ENCODE measurements around the gene CRELD1.
"Not testable (repeated sequence)": the region's sequence is repeated elsewhere in the genome, so short reads cannot be mapped to it uniquely, and the experiment has no call there.

CRELD1 gene

GRCh38 chr3:9896755-9897407 is 36.8 kb upstream of the CRELD1 start:
- not testable (repeated sequence) for H3K9ac ChIP-seq (ENCODE audit: low read length in 2 of 2); H3K27ac ChIP-seq (ENCODE audit: low read length); H3K4me3 ChIP-seq (ENCODE audit: low read length in 2 of 2); H3K9me3 ChIP-seq (ENCODE audit: control insufficient read depth in 2 of 2, low read length in 2 of 2); H3K27me3 ChIP-seq (ENCODE audit: control insufficient read depth in 1 of 2, insufficient read depth in 2 of 2, low read length in 2 of 2)
- peaks cover 19% of the 10 kb centered on the region for H3K4me1 ChIP-seq (ENCODE audit: control insufficient read depth, insufficient read depth, low read length)
- peaks cover 10 to 15% of the 10 kb centered on the region in 2 donors for H3K36me3 ChIP-seq (ENCODE audit: control insufficient read depth in 2 of 2, insufficient read depth in 2 of 2, low read length in 2 of 2)

- H3K4me1 ChIP-seq (ENCODE audit: control insufficient read depth, insufficient read depth, low read length), result peaks cover 20% of the 10 kb centered on the region
- H3K9ac ChIP-seq (ENCODE audit: low read length in 2 of 2), result no peak overlapping the region
- H3K4me3 ChIP-seq (ENCODE audit: low read length in 2 of 2), result no peak overlapping the region
- H3K27ac ChIP-seq (ENCODE audit: low read length), result no peak overlapping the region
- no peaks in the 10 kb centered on the region for H3K27me3 ChIP-seq (ENCODE audit: control insufficient read depth in 1 of 2, insufficient read depth in 2 of 2, low read length in 2 of 2)
- H3K36me3 ChIP-seq (ENCODE audit: control insufficient read depth in 2 of 2, insufficient read depth in 2 of 2, low read length in 2 of 2), result peaks cover 10 to 11% of the 10 kb centered on the region in 2 donors
- no peaks in the 10 kb centered on the region for H3K9me3 ChIP-seq (ENCODE audit: control insufficient read depth in 2 of 2, low read length in 2 of 2)
Measured at GRCh38 chr3:9897408-9898372, 35.9 kb upstream of the CRELD1 start.

GRCh38 chr3:9898467-9899241 is 35.0 kb upstream of the CRELD1 start:
- peaks cover 22% of the 10 kb centered on the region for H3K4me1 ChIP-seq (ENCODE audit: control insufficient read depth, insufficient read depth, low read length)
- no peak overlapping the region for H3K4me3 ChIP-seq (ENCODE audit: low read length in 2 of 2)
- no peaks in the 10 kb centered on the region for H3K9me3 ChIP-seq (ENCODE audit: control insufficient read depth in 2 of 2, low read length in 2 of 2)
- H3K36me3 ChIP-seq (ENCODE audit: control insufficient read depth in 2 of 2, insufficient read depth in 2 of 2, low read length in 2 of 2), result peaks cover 1 to 2% of the 10 kb centered on the region in 2 donors
- peak overlapping the region in 1 of 2 donors; percentile 13 for H3K9ac ChIP-seq (ENCODE audit: low read length in 2 of 2)
- no peak overlapping the region for H3K27ac ChIP-seq (ENCODE audit: low read length)
- no peaks in the 10 kb centered on the region for H3K27me3 ChIP-seq (ENCODE audit: control insufficient read depth in 1 of 2, insufficient read depth in 2 of 2, low read length in 2 of 2)

GRCh38 chr3:9899289-9899791 is 34.3 kb upstream of the CRELD1 start:
- Histone ChIP-seq H3K4me1 (ENCODE audit: control insufficient read depth, insufficient read depth, low read length) (peaks cover 22% of the 10 kb centered on the region), H3K27ac (ENCODE audit: low read length) (no peak overlapping the region), H3K36me3 (ENCODE audit: control insufficient read depth in 2 of 2, insufficient read depth in 2 of 2, low read length in 2 of 2) (no peaks in the 10 kb centered on the region), H3K9me3 (ENCODE audit: control insufficient read depth in 2 of 2, low read length in 2 of 2) (no peaks in the 10 kb centered on the region), H3K9ac (ENCODE audit: low read length in 2 of 2) (no peak overlapping the region), H3K4me3 (ENCODE audit: low read length in 2 of 2) (no peak overlapping the region), H3K27me3 (ENCODE audit: control insufficient read depth in 1 of 2, insufficient read depth in 2 of 2, low read length in 2 of 2) (no peaks in the 10 kb centered on the region)

- not testable (repeated sequence) for H3K9ac ChIP-seq (ENCODE audit: low read length in 2 of 2); H3K27me3 ChIP-seq (ENCODE audit: control insufficient read depth in 1 of 2, insufficient read depth in 2 of 2, low read length in 2 of 2); H3K27ac ChIP-seq (ENCODE audit: low read length); H3K9me3 ChIP-seq (ENCODE audit: control insufficient read depth in 2 of 2, low read length in 2 of 2); H3K36me3 ChIP-seq (ENCODE audit: control insufficient read depth in 2 of 2, insufficient read depth in 2 of 2, low read length in 2 of 2); H3K4me3 ChIP-seq (ENCODE audit: low read length in 2 of 2)
- peaks cover 22% of the 10 kb centered on the region for H3K4me1 ChIP-seq (ENCODE audit: control insufficient read depth, insufficient read depth, low read length)
Measured at GRCh38 chr3:9900965-9901415, 32.6 kb upstream of the CRELD1 start.

GRCh38 chr3:9901967-9902366 is 31.7 kb upstream of the CRELD1 start:
- peaks cover 22% of the 10 kb centered on the region for H3K4me1 ChIP-seq (ENCODE audit: control insufficient read depth, insufficient read depth, low read length)
- no peak overlapping the region for H3K9ac ChIP-seq (ENCODE audit: low read length in 2 of 2)
- no peaks in the 10 kb centered on the region for H3K36me3 ChIP-seq (ENCODE audit: control insufficient read depth in 2 of 2, insufficient read depth in 2 of 2, low read length in 2 of 2)
- H3K27me3 ChIP-seq (ENCODE audit: control insufficient read depth in 1 of 2, insufficient read depth in 2 of 2, low read length in 2 of 2), result no peaks in the 10 kb centered on the region
- no peaks in the 10 kb centered on the region for H3K9me3 ChIP-seq (ENCODE audit: control insufficient read depth in 2 of 2, low read length in 2 of 2)
- no peak overlapping the region for H3K4me3 ChIP-seq (ENCODE audit: low read length in 2 of 2)
- H3K27ac ChIP-seq (ENCODE audit: low read length), result no peak overlapping the region

- H3K27me3 ChIP-seq (ENCODE audit: control insufficient read depth in 1 of 2, insufficient read depth in 2 of 2, low read length in 2 of 2), result no peaks in the 10 kb centered on the region
- H3K4me1 ChIP-seq (ENCODE audit: control insufficient read depth, insufficient read depth, low read length), result peaks cover 19% of the 10 kb centered on the region
- H3K9ac ChIP-seq (ENCODE audit: low read length in 2 of 2), result peak within 1 kb of the TSS in 1 of 2 donors; percentile 29
- no peaks in the 10 kb centered on the region for H3K36me3 ChIP-seq (ENCODE audit: control insufficient read depth in 2 of 2, insufficient read depth in 2 of 2, low read length in 2 of 2)
- no peak within 1 kb of the TSS for H3K27ac ChIP-seq (ENCODE audit: low read length)
- H3K9me3 ChIP-seq (ENCODE audit: control insufficient read depth in 2 of 2, low read length in 2 of 2), result no peaks in the 10 kb centered on the region
- H3K4me3 ChIP-seq (ENCODE audit: low read length in 2 of 2), result peak within 1 kb of the TSS in 1 of 2 donors; percentile 49
Measured at GRCh38 chr3:9902372-9903237, 31.0 kb upstream of the CRELD1 start, which contains the start of gene IL17RE. Gene IL17RE, plus strand, starts transcription at chr3:9902848. Its CDS starts 85 bp downstream, at chr3:9902933.

GRCh38 chr3:9903238-9903624 is 30.4 kb upstream of the CRELD1 start:
- Histone ChIP-seq H3K9ac (ENCODE audit: low read length in 2 of 2) (peak overlapping the region in 1 of 2 donors; percentile 29), H3K36me3 (ENCODE audit: control insufficient read depth in 2 of 2, insufficient read depth in 2 of 2, low read length in 2 of 2) (no peaks in the 10 kb centered on the region), H3K9me3 (ENCODE audit: control insufficient read depth in 2 of 2, low read length in 2 of 2) (no peaks in the 10 kb centered on the region), H3K27me3 (ENCODE audit: control insufficient read depth in 1 of 2, insufficient read depth in 2 of 2, low read length in 2 of 2) (no peaks in the 10 kb centered on the region), H3K27ac (ENCODE audit: low read length) (no peak overlapping the region), H3K4me3 (ENCODE audit: low read length in 2 of 2) (peak overlapping the region in 1 of 2 donors; percentile 49), H3K4me1 (ENCODE audit: control insufficient read depth, insufficient read depth, low read length) (peaks cover 13% of the 10 kb centered on the region)

GRCh38 chr3:9903904-9904303 is 29.7 kb upstream of the CRELD1 start:
- Histone ChIP-seq H3K27me3 (ENCODE audit: control insufficient read depth in 1 of 2, insufficient read depth in 2 of 2, low read length in 2 of 2) (no peaks in the 10 kb centered on the region), H3K36me3 (ENCODE audit: control insufficient read depth in 2 of 2, insufficient read depth in 2 of 2, low read length in 2 of 2) (peaks cover 0 to 2% of the 10 kb centered on the region in 2 donors), H3K4me1 (ENCODE audit: control insufficient read depth, insufficient read depth, low read length) (peaks cover 6% of the 10 kb centered on the region), H3K9me3 (ENCODE audit: control insufficient read depth in 2 of 2, low read length in 2 of 2) (no peaks in the 10 kb centered on the region), H3K9ac (ENCODE audit: low read length in 2 of 2) (no peak overlapping the region), H3K27ac (ENCODE audit: low read length) (no peak overlapping the region), H3K4me3 (ENCODE audit: low read length in 2 of 2) (no peak overlapping the region)
